Activated CD8-positive, alpha-beta memory T cell treated with anti-CD3 and anti-CD28 coated beads, Interleukin-2, amount 50 U/mL, for 1 hour (primary cell): ENCODE measurements around the gene GOLGA6A.

ENCODE experiments used
- DNase-seq: peaks from one replicate; pipeline ENCODE4 v3.0.0-alpha.2; 2020; ENCODE audit errors: extremely low read depth

GOLGA6A gene

GRCh38 chr15:74036271-74037170 is 45.8 kb downstream of the GOLGA6A start:
- DNase-seq, result no peak

- no peak for DNase-seq
Observed at GRCh38 chr15:74035121-74036017, 47.0 kb downstream of the GOLGA6A start.

- no peak for DNase-seq
Observed at GRCh38 chr15:74034206-74034755, 48.1 kb downstream of the GOLGA6A start.

GRCh38 chr15:74032606-74033561 is 49.5 kb downstream of the GOLGA6A start:
- DNase-seq, result no peak

GRCh38 chr15:74032046-74032445 is 50.3 kb downstream of the GOLGA6A start:
- no peak for DNase-seq

- DNase-seq, result no peak
Observed at GRCh38 chr15:74028646-74029045, 53.7 kb downstream of the GOLGA6A start.

- no peak for DNase-seq
Observed at GRCh38 chr15:74027688-74028087, 54.7 kb downstream of the GOLGA6A start.

GRCh38 chr15:74025436-74025835 is 56.9 kb downstream of the GOLGA6A start:
- no peak for DNase-seq

- no peak for DNase-seq
Observed at GRCh38 chr15:74024687-74025086, 57.7 kb downstream of the GOLGA6A start.

- no peak for DNase-seq
Observed at GRCh38 chr15:74022706-74023470, 59.5 kb downstream of the GOLGA6A start.
